Muscle of arm (tissue), 12 donors: ENCODE results near the gene HOXC6. TPM values are rescaled to one million over a fixed set of nuclear protein-coding genes. Genes with fewer than 3 reads are reported as not detected.

Experiments
- polyA plus RNA-seq, 12 donors: library from polyadenylated mRNA; unstranded; fragments of 120-200 nt; gene quantifications; one replicate each; pipeline ENCODE4 v1.2.1, GENCODE V29; 2013; ENCODE audit not compliant: insufficient read length in 12 of 12

The HOXC6 gene
- polyA plus RNA-seq, 12 donors = 3.0 to 20.5 (median 5.9) TPM; not detected in 2

Other genes with a start within 250 kb of the HOXC6 start
- gene HOXC13, start 89.6 kb upstream of the HOXC6 start, polyA plus RNA-seq = 1 to 10 TPM in 1 of 12 donors, under 1 TPM in 2, not detected in 9; 0.28 to 1.4 (median 0.86) TPM
- under 1 TPM in 1 of 12 donors, not detected in 11; 0.08 TPM for gene HOXC12, start 73.5 kb upstream of the HOXC6 start, polyA plus RNA-seq
- gene HOXC11, start 55.3 kb upstream of the HOXC6 start, polyA plus RNA-seq = under 1 TPM in 1 of 12 donors, not detected in 11; 0.08 TPM
- gene HOTAIR, start 53.5 kb upstream of the HOXC6 start, polyA plus RNA-seq = under 1 TPM in 1 of 12 donors, not detected in 11; 0.11 TPM
- 1 to 10 TPM in 2 of 12 donors, under 1 TPM in 6, not detected in 4; 0.20 to 2.0 (median 0.57) TPM for gene HOXC10, start 43.3 kb upstream of the HOXC6 start, polyA plus RNA-seq
- gene HOXC9, start 28.3 kb upstream of the HOXC6 start, polyA plus RNA-seq = 1 to 10 TPM in 4 of 12 donors, under 1 TPM in 6, not detected in 2; 0.33 to 3.2 (median 0.72) TPM
- 1 to 10 TPM in 3 of 12 donors, under 1 TPM in 7, not detected in 2; 0.21 to 9.7 (median 0.68) TPM for gene HOXC8, start 19.5 kb upstream of the HOXC6 start, polyA plus RNA-seq
- gene HOXC5, start 4.6 kb downstream of the HOXC6 start, polyA plus RNA-seq = 1 to 10 TPM in 2 of 12 donors, under 1 TPM in 8, not detected in 2; 0.25 to 1.8 (median 0.75) TPM
- gene HOXC4, start 25.4 kb downstream of the HOXC6 start, polyA plus RNA-seq = 10 to 100 TPM in 5 of 12 donors, 1 to 10 TPM in 5, not detected in 2; 4.2 to 25.6 (median 9.1) TPM
- 10 to 100 TPM in 11 of 12 donors, not detected in 1; 18.2 to 35.4 (median 22.1) TPM for gene SMUG1, start 160.5 kb downstream of the HOXC6 start, polyA plus RNA-seq